GM18502 (cell line): ENCODE results near the gene LMF1.

Source experiments
- ATAC-seq: cut with Tn5 transposase; IDR thresholded peaks from one replicate; pipeline ENCODE4 v1.9.1; 2021; ENCODE audit warnings: mild to moderate bottlenecking; ENCODE audit not compliant: unreplicated experiment, poor library complexity

The LMF1 gene

GRCh38 chr16:917591-918061 lies 53.2 kb downstream of the LMF1 start:
- ATAC-seq, result no peak

- ATAC-seq, result no peak
Observed at GRCh38 chr16:916035-916799, 54.6 kb downstream of the LMF1 start.

- ATAC-seq, result no peak
Observed at GRCh38 chr16:915546-915945, 55.2 kb downstream of the LMF1 start.

- ATAC-seq, result no peak
Observed at GRCh38 chr16:914440-914839, 56.3 kb downstream of the LMF1 start.

GRCh38 chr16:913817-914439 lies 56.9 kb downstream of the LMF1 start:
- no peak for ATAC-seq

GRCh38 chr16:912684-913613 lies 57.8 kb downstream of the LMF1 start:
- ATAC-seq, result no peak

GRCh38 chr16:912322-912683 lies 58.5 kb downstream of the LMF1 start:
- ATAC-seq, result no peak

- ATAC-seq, result no peak
Observed at GRCh38 chr16:911604-912321, 59.0 kb downstream of the LMF1 start.

GRCh38 chr16:911101-911500 lies 59.7 kb downstream of the LMF1 start:
- ATAC-seq, result no peak

GRCh38 chr16:910181-910580 lies 60.6 kb downstream of the LMF1 start:
- no peak for ATAC-seq

GRCh38 chr16:909281-910000 lies 61.3 kb downstream of the LMF1 start:
- ATAC-seq, result no peak

GRCh38 chr16:908526-909155 lies 62.1 kb downstream of the LMF1 start:
- no peak for ATAC-seq

GRCh38 chr16:907842-908241 lies 62.9 kb downstream of the LMF1 start:
- no peak for ATAC-seq

- no peak for ATAC-seq
Observed at GRCh38 chr16:907361-907760, 63.4 kb downstream of the LMF1 start.

GRCh38 chr16:906296-906695 lies 64.5 kb downstream of the LMF1 start:
- ATAC-seq, result no peak

GRCh38 chr16:901715-902601 lies 68.8 kb downstream of the LMF1 start:
- ATAC-seq, result no peak

- no peak for ATAC-seq
Observed at GRCh38 chr16:901149-901548, 69.6 kb downstream of the LMF1 start.

- no peak for ATAC-seq
Observed at GRCh38 chr16:900211-900610, 70.6 kb downstream of the LMF1 start.
